Body of pancreas (tissue), 4 donors: Measurements from ENCODE around the gene PPFIA2.

ENCODE experiments used
- POLR2A ChIP-seq, 3 donors: fragments of 450-650 bp; IDR thresholded peaks; one replicate each; pipeline ENCODE4 v1.6.1; 2016; ENCODE audit warnings: antibody characterized with exemption in 3 of 3, mild to moderate bottlenecking in 2 of 3
- TF ChIP-seq, protein P1 (sequence below), 7 experiments: fragments of 450-650 bp in 4 of 7; fragments of 200-600 bp in 3 of 7; sonication (generic) in 3 of 7; IDR thresholded peaks; one replicate each; pipeline ENCODE4 v1.5.1; 2016 to 2019; ENCODE audit warnings: antibody characterized with exemption in 7 of 7

DNA sequence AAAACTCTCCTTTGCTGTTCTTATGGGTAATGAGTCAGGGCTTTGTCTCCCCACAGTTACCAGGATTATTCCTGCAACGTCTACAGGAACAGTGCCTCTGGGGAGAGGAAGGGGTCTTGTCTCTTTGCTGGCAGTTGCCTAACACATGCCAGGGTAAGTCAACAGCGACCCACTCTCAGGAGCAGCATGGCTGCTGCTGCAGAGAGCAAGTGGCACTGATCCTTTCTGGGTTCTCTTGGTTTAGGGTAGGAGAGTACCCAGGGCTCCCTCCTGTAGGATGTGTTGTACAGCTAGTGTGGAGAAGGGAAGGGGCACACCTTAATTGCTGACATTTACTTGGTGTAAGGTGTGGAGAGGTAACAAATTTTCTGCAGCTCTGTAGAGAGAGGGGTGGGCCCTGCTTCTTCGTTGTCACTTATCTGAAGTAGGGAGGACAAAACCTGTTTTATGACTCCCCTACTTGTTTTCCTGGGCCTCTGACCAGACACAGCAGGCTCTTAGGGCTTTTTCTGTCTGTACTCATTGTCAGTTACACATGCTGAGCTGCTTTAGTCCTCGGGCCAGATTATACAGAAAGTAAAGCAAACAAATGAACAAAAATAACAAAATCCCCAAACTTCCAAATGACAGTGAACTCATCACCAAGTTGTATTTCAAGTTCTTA is 513.1 kb downstream of the PPFIA2 start:
- TF ChIP-seq, protein P1, sequence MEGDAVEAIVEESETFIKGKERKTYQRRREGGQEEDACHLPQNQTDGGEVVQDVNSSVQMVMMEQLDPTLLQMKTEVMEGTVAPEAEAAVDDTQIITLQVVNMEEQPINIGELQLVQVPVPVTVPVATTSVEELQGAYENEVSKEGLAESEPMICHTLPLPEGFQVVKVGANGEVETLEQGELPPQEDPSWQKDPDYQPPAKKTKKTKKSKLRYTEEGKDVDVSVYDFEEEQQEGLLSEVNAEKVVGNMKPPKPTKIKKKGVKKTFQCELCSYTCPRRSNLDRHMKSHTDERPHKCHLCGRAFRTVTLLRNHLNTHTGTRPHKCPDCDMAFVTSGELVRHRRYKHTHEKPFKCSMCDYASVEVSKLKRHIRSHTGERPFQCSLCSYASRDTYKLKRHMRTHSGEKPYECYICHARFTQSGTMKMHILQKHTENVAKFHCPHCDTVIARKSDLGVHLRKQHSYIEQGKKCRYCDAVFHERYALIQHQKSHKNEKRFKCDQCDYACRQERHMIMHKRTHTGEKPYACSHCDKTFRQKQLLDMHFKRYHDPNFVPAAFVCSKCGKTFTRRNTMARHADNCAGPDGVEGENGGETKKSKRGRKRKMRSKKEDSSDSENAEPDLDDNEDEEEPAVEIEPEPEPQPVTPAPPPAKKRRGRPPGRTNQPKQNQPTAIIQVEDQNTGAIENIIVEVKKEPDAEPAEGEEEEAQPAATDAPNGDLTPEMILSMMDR (IDR thresholded peaks at IDR 0.05), result no peak
- no peak for TF ChIP-seq POLR2A (IDR thresholded peaks at IDR 0.05)
